Gastrocnemius medialis (tissue), 4 donors: ENCODE data around the gene PERM1. TPM values are rescaled to one million over a fixed set of nuclear protein-coding genes. Genes with fewer than 3 reads are reported as not detected.

Experiments
- ATAC-seq, 2 donors: fragments of 150-250 bp; one replicate each; pipeline ENCODE4 v1.9.1; 2016
- DNase-seq, 2 donors: peaks; one replicate each; pipeline ENCODE4 v3.0.0-alpha.2; 2019
- H3K27ac ChIP-seq, 4 donors: fragments of 200-600 bp; sonication (generic); 1 replicate in 1 of 4; 2 replicates in 3 of 4; pipeline ENCODE4 v1.5.1; 2016 to 2018; ENCODE audit warnings: mild to moderate bottlenecking in 2 of 4, moderate library complexity in 1 of 4
- H3K27me3 ChIP-seq, 3 donors: fragments of 200-600 bp; sonication (generic) in 2 of 3; 1 replicate in 1 of 3; 2 replicates in 2 of 3; pipeline versions ENCODE4 v1.5.1 to v1.6.0; 2016 to 2019; ENCODE audit warnings: mild to moderate bottlenecking in 1 of 3, moderate library complexity in 1 of 3
- H3K36me3 ChIP-seq, 2 donors: fragments of 200-600 bp; sonication (generic) in 1 of 2; one replicate each; pipeline ENCODE4 v1.5.1; 2017 to 2018
- H3K4me1 ChIP-seq, 2 donors: fragments of 200-600 bp; sonication (generic) in 1 of 2; one replicate each; pipeline ENCODE4 v1.5.1; 2016 to 2017; ENCODE audit warnings: mild to moderate bottlenecking in 2 of 2
- H3K4me3 ChIP-seq, 4 donors: fragments of 200-600 bp; sonication (generic) in 3 of 4; 1 replicate in 1 of 4; 2 replicates in 3 of 4; pipeline ENCODE4 v1.5.1; 2016 to 2019; ENCODE audit warnings: mild to moderate bottlenecking in 2 of 4
- H3K9me3 ChIP-seq, 3 donors: fragments of 200-600 bp; sonication (generic) in 2 of 3; 1 replicate in 1 of 3; 2 replicates in 2 of 3; pipeline ENCODE4 v1.5.1; 2016 to 2019
- POLR2A ChIP-seq, 2 donors: fragments of 450-650 bp; IDR thresholded peaks; one replicate each; pipeline ENCODE4 v1.6.1; 2017; ENCODE audit warnings: antibody characterized with exemption in 2 of 2, mild to moderate bottlenecking in 2 of 2, moderate library complexity in 2 of 2
- in situ Hi-C, 4 donors: fragments of 200-750 bp; cut with MboI; loops; one replicate each; pipeline versions ENCODE4 v1.15.0 to v1.8.0; 2017; ENCODE audit warnings: low sequenced_read_pairs in 4 of 4
- intact Hi-C: fragments of 100-400 bp; cut with DNase I; formaldehyde crosslinking; loops from one replicate; pipeline ENCODE4 v1.15.1; 2023; ENCODE audit warnings: low total_unique reads
- total RNA-seq, 4 donors: library from RNA; depleted of rRNA; stranded (reverse); fragments of >200 nt; gene quantifications; one replicate each; pipeline versions ENCODE4 v1.1.0 to v1.2.3, GENCODE V29; 2016
- TF ChIP-seq, protein P1 (sequence below), 5 experiments: fragments of 450-650 bp in 3 of 5; fragments of 200-600 bp in 2 of 5; sonication (generic) in 2 of 5; IDR thresholded peaks in 4 of 5; conservative IDR thresholded peaks in 1 of 5; 1 replicate in 4 of 5; 2 replicates in 1 of 5; pipeline ENCODE4 v1.5.1; 2016 to 2019; ENCODE audit warnings: antibody characterized with exemption in 5 of 5, mild to moderate bottlenecking in 3 of 5, moderate library complexity in 3 of 5

Gene PERM1
- total RNA-seq, 4 donors from 2014 or later: 38.9 to 218 (median 98.8) TPM

DNA sequence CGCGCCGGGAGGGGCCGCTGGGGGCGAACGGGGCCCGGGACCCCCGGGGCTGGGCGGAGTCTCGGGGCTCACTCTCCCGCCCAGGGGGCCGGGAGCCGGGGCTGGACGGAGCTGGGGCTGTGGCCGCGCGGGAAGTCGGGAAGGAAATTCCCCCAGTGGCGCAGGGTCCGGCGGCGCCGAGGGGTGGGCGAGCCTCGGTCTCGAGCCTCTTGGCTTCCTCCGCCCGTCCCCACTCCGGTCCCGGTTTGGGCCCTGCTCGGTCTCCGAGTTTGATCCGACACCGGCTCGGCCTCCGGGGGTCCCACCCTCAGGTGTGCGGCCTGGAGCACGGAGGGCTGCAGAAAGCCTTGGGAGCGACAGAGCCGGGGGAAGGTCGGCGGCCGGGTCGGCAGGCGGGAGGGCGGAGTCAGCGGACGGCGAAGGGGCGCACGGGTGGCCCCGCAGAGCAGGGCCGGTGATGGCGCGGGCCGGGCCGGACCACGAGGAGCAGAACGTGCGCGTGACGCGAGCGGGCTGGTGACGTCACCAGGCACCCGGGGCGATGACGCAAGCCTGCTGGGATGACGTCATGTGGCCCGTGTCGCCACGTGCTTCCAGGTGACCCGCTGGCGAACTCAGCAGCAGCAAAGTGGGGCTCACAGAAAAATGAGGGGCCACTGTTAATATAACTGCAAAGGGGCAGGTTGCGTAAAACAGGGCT lies 18.6 kb upstream of the PERM1 start:
- in situ Hi-C loops (no loop called here), intact Hi-C loops (loop anchor here (1.0 to 5.0 kb wide), 4 partner anchors 13 to 78 kb away; partner anchors contain the start of genes ISG15, PERM1 and SAMD11)
- Histone ChIP-seq H3K4me1 (peaks cover 10 to 15% of the 10 kb centered on the region in 2 donors), H3K36me3 (no peaks in the 10 kb centered on the region), H3K9me3 (no peaks in the 10 kb centered on the region), H3K4me3 (peak overlapping the region; percentile 57 to 85 (median 71)), H3K27ac (peak overlapping the region; percentile 84 to 92 (median 89)), H3K27me3 (peaks cover 4 to 11% (median 7%) of the 10 kb centered on the region in 3 donors)
- peak; percentile 19 to 40 for TF ChIP-seq POLR2A (IDR thresholded peaks at IDR 0.05)
- TF ChIP-seq, protein P1, sequence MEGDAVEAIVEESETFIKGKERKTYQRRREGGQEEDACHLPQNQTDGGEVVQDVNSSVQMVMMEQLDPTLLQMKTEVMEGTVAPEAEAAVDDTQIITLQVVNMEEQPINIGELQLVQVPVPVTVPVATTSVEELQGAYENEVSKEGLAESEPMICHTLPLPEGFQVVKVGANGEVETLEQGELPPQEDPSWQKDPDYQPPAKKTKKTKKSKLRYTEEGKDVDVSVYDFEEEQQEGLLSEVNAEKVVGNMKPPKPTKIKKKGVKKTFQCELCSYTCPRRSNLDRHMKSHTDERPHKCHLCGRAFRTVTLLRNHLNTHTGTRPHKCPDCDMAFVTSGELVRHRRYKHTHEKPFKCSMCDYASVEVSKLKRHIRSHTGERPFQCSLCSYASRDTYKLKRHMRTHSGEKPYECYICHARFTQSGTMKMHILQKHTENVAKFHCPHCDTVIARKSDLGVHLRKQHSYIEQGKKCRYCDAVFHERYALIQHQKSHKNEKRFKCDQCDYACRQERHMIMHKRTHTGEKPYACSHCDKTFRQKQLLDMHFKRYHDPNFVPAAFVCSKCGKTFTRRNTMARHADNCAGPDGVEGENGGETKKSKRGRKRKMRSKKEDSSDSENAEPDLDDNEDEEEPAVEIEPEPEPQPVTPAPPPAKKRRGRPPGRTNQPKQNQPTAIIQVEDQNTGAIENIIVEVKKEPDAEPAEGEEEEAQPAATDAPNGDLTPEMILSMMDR (IDR thresholded peaks at IDR 0.05 in 4 of 5, conservative IDR thresholded peaks at IDR 0.05 in 1 of 5): peak in 1 of 5 experiments; percentile 24
- ATAC-seq (peak; percentile 24 to 40), DNase-seq (peak in 1 of 2 donors; percentile 57)

DNA sequence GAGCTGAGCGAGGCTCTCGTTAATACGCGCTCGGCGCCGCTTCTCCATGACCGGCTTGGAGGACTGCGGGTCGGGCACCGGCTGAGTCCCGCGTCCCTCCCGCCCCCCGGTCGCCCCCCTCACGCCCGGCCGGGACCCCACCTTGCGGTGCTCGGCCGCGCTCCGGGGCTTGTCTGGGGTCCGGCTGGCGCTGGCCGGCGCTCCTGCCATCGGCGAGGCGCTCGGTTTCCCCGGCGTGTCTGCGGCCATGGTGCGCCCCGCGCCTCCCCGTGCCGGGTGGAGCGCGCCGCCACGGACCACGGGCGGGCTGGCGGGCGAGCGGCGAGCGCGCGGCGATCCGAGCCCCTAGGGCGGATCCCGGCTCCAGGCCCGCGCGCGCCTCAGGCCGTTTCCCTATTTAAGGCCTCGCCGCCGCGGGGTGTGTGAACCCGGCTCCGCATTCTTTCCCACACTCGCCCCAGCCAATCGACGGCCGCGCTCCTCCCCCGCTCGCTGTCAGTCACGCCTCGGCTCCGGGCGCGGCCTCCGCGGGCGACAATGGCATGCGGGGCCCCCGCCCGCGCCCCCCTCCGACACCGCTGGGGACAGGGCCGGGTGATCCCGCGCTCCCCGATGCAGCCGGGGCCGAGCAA lies 17.9 kb upstream of the PERM1 start, which contains the start of gene HES4:
TSS of gene HES4 (minus strand) at position 373 of the 632 bp plus-strand sequence. CDS start at position 249, 124 bp downstream.
- ATAC-seq: peak; percentile 68 to 76
- Histone ChIP-seq H3K9me3 (no peaks in the 10 kb centered on the region), H3K27me3 (peaks cover 4 to 11% (median 7%) of the 10 kb centered on the region in 3 donors), H3K4me3 (peak within 1 kb of the TSS; percentile 57 to 85 (median 71)), H3K36me3 (no peaks in the 10 kb centered on the region), H3K27ac (peak within 1 kb of the TSS; percentile 84 to 92 (median 89)), H3K4me1 (peaks cover 4 to 8% of the 10 kb centered on the region in 2 donors)
- intact Hi-C loops (loop anchor here (1.0 to 5.0 kb wide), 4 partner anchors 13 to 78 kb away; partner anchors contain the start of genes ISG15, PERM1 and SAMD11), in situ Hi-C loops (no loop called here)
- TF ChIP-seq, protein P1 (IDR thresholded peaks at IDR 0.05 in 4 of 5, conservative IDR thresholded peaks at IDR 0.05 in 1 of 5): no peak
- TF ChIP-seq POLR2A (IDR thresholded peaks at IDR 0.05): peak; percentile 85 to 93
- DNase-seq: peak; percentile 73 to 76

DNA sequence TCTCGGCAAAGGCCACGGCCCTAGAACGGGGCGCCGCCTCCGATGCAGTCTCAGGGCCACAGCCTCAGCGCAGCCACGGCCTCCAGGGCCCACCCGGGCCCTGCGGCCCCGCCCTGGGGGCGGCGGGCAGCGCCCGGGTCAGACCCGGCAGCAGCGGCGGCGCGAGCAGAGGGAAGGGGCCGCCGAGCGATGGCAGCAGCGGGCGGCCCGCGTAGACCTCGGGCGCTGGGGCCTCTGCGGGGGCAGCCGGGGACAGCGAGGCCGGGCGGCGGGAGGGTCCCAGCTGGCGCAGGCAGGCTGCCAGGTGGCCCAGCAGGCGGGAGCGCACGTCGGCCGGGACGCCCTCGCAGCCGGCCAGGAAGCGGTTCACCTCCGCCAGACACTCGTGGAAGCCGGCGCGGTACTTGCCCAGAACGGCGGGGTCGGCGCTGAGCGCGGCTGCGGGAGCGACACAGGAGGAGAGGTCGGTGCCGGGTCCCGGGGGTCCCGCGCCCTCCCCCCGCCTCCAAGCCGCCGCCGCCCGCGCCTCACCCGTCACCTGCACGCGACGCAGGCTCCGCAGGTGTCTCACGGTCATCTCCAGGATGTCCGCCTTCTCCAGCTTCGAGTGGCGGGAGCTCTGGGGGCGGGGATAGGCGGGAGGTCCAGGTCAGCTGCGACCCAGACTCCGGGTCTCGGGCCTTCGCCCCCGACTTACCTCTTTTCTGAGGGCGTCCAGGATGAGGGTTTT lies 17.3 kb upstream of the PERM1 start:
- DNase-seq: no peak
- peaks cover 4 to 11% (median 7%) of the 10 kb centered on the region in 3 donors for H3K27me3 ChIP-seq
- peak overlapping the region; percentile 84 to 92 (median 89) for H3K27ac ChIP-seq
- TF ChIP-seq, protein P1 (IDR thresholded peaks at IDR 0.05 in 4 of 5, conservative IDR thresholded peaks at IDR 0.05 in 1 of 5): no peak
- TF ChIP-seq POLR2A (IDR thresholded peaks at IDR 0.05): no peak
- ATAC-seq: peak; percentile 4 to 5
- peaks cover 0 to 3% of the 10 kb centered on the region in 2 donors for H3K4me1 ChIP-seq
- in situ Hi-C loops: no loop called here
- H3K36me3 ChIP-seq: no peaks in the 10 kb centered on the region
- intact Hi-C loops: no loop called here
- peak overlapping the region; percentile 57 to 85 (median 71) for H3K4me3 ChIP-seq
- no peaks in the 10 kb centered on the region for H3K9me3 ChIP-seq

DNA sequence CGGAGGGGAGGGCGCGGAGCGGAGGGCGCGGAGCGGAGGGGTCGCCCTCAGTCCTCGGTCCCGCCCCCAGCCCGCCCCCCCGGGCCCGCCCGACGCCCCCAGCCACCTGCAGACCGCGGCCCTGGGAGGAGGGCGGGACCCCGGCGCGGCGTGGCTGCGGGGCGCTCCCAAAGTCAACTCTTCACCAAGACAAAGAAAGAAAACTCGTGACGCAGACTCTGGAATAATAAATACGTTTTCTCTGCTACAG lies 16.8 kb upstream of the PERM1 start:
- ATAC-seq: no peak
- intact Hi-C loops (no loop called here), in situ Hi-C loops (no loop called here)
- H3K4me1 ChIP-seq: peaks cover 0 to 3% of the 10 kb centered on the region in 2 donors
- H3K36me3 ChIP-seq: no peaks in the 10 kb centered on the region
- peaks cover 4 to 11% (median 7%) of the 10 kb centered on the region in 3 donors for H3K27me3 ChIP-seq
- peak overlapping the region in 2 of 4 donors; percentile 84 to 89 for H3K27ac ChIP-seq
- no peak for DNase-seq
- no peaks in the 10 kb centered on the region for H3K9me3 ChIP-seq
- TF ChIP-seq POLR2A (IDR thresholded peaks at IDR 0.05): no peak
- TF ChIP-seq, protein P1 (IDR thresholded peaks at IDR 0.05 in 4 of 5, conservative IDR thresholded peaks at IDR 0.05 in 1 of 5): no peak
- H3K4me3 ChIP-seq: peak overlapping the region; percentile 34 to 85 (median 71)
